Gastroesophageal sphincter (tissue), 4 donors: ENCODE results near the gene PRF1. TPM values are rescaled to one million over a fixed set of nuclear protein-coding genes. Genes with fewer than 3 reads are reported as not detected.

Experiments
- ATAC-seq: fragments of 150-250 bp; one replicate; pipeline ENCODE4 v1.9.1; 2016; ENCODE audit warnings: mild to moderate bottlenecking, moderate library complexity
- H3K27ac ChIP-seq, 4 donors: fragments of 200-600 bp; sonication (generic) in 3 of 4; 1 replicate in 3 of 4; 2 replicates in 1 of 4; pipeline ENCODE4 v1.5.1; 2016 to 2019
- H3K27me3 ChIP-seq: fragments of 200-600 bp; sonication (generic); one replicate; pipeline ENCODE4 v1.5.1; 2019
- H3K36me3 ChIP-seq, 2 donors: fragments of 200-600 bp; sonication (generic); one replicate each; pipeline ENCODE4 v1.5.1; 2019; ENCODE audit warnings: control low read depth in 1 of 2
- H3K4me1 ChIP-seq, 3 donors: fragments of 200-600 bp; sonication (generic); 1 replicate in 2 of 3; 2 replicates in 1 of 3; pipeline ENCODE4 v1.5.1; 2016 to 2019; ENCODE audit warnings: control low read depth in 2 of 3
- H3K4me3 ChIP-seq, 2 donors: fragments of 200-600 bp; sonication (generic); one replicate each; pipeline ENCODE4 v1.5.1; 2019; ENCODE audit warnings: mild to moderate bottlenecking in 1 of 2, moderate library complexity in 1 of 2
- H3K9me3 ChIP-seq, 3 donors: fragments of 200-600 bp; sonication (generic); one replicate each; pipeline ENCODE4 v1.5.1; 2017 to 2019; ENCODE audit warnings: control low read depth in 2 of 3
- CTCF ChIP-seq, 4 experiments: fragments of 200-600 bp in 2 of 4; fragments of 450-650 bp in 2 of 4; sonication (generic) in 1 of 4; IDR thresholded peaks; one replicate each; pipeline ENCODE4 v1.5.1; 2017 to 2019; ENCODE audit warnings: antibody characterized with exemption in 4 of 4, mild to moderate bottlenecking in 2 of 4, moderate library complexity in 2 of 4
- EP300 ChIP-seq: sonication (generic); formaldehyde crosslinking; IDR thresholded peaks from one replicate; pipeline ENCODE4 v1.6.1; 2017; ENCODE audit warnings: antibody characterized with exemption, mild to moderate bottlenecking
- POLR2A ChIP-seq, 2 donors: fragments of 450-650 bp; IDR thresholded peaks; one replicate each; pipeline ENCODE4 v1.6.1; 2017; ENCODE audit warnings: antibody characterized with exemption in 2 of 2, mild to moderate bottlenecking in 2 of 2, moderate library complexity in 1 of 2
- POLR2AphosphoS5 ChIP-seq: sonication (generic); formaldehyde crosslinking; IDR thresholded peaks from one replicate; pipeline ENCODE4 v1.6.1; 2017; ENCODE audit warnings: antibody characterized with exemption
- WGBS, 2 donors: methylation state at CpG; one replicate each; pipeline ENCODE4 v1.1.5; 2018; ENCODE audit warnings: low coverage in 1 of 2; 5-methylcytosine and 5-hydroxymethylcytosine counted together
- total RNA-seq, 4 donors: library from RNA; depleted of rRNA; stranded (reverse); fragments of >200 nt; gene quantifications; one replicate each; pipeline ENCODE4 v1.1.0, GENCODE V29; 2016

PRF1 gene
- 1 to 10 TPM in 2 of 4 donors, under 1 TPM in 1, not detected in 1; 0.96 to 3.9 (median 2.0) TPM for total RNA-seq

GRCh38 chr10:70602665-70603448 is at the start of gene PRF1:
Gene PRF1, minus strand, starts transcription at chr10:70602741. Its CDS starts 1,839 bp downstream, at chr10:70600902.
- Histone ChIP-seq H3K4me1 (no peaks in the 10 kb centered on the region), H3K9me3 (no peaks in the 10 kb centered on the region), H3K27me3 (no peaks in the 10 kb centered on the region), H3K27ac (no peak within 1 kb of the TSS), H3K36me3 (no peaks in the 10 kb centered on the region), H3K4me3 (peak within 1 kb of the TSS in 1 of 2 donors; percentile 14)
- WGBS, 2 donors: 96% methylated on average over 7 of the region's 21 CpGs; no CpG with 5 or more reads in 1 of the 2 donors
- ATAC-seq: peak; percentile 27
- TF ChIP-seq POLR2A (IDR thresholded peaks at IDR 0.05) (no peak), EP300 (no peak), CTCF (IDR thresholded peaks at IDR 0.05) (no peak), POLR2AphosphoS5 (no peak)

- 91 to 100% methylated on average over 1 to 4 of the region's 5 CpGs for WGBS, 2 donors
- H3K4me1 ChIP-seq: peaks cover 0 to 11% (median 0%) of the 10 kb centered on the region in 3 donors
- no peaks in the 10 kb centered on the region for H3K36me3 ChIP-seq
- H3K4me3 ChIP-seq: no peak overlapping the region
- TF ChIP-seq POLR2AphosphoS5 (no peak), POLR2A (IDR thresholded peaks at IDR 0.05) (no peak), CTCF (IDR thresholded peaks at IDR 0.05) (no peak), EP300 (no peak)
- no peak for ATAC-seq
- H3K9me3 ChIP-seq: no peaks in the 10 kb centered on the region
- H3K27ac ChIP-seq: no peak overlapping the region
- H3K27me3 ChIP-seq: no peaks in the 10 kb centered on the region
Measured at GRCh38 chr10:70651661-70652060, 49.1 kb upstream of the PRF1 start.

GRCh38 chr10:70650718-70651117 is 48.2 kb upstream of the PRF1 start:
- no peak for ATAC-seq
- Histone ChIP-seq H3K36me3 (no peaks in the 10 kb centered on the region), H3K4me3 (no peak overlapping the region), H3K27me3 (no peaks in the 10 kb centered on the region), H3K9me3 (no peaks in the 10 kb centered on the region), H3K27ac (no peak overlapping the region), H3K4me1 (peaks cover 0 to 11% (median 0%) of the 10 kb centered on the region in 3 donors)
- WGBS, 2 donors: 90 to 100% methylated on average over 2 to 3 of the region's 3 CpGs
- TF ChIP-seq POLR2A (IDR thresholded peaks at IDR 0.05) (no peak), CTCF (IDR thresholded peaks at IDR 0.05) (no peak), POLR2AphosphoS5 (no peak), EP300 (no peak)

GRCh38 chr10:70650104-70650503 is 47.6 kb upstream of the PRF1 start:
- 100% methylated on average over 1 to 2 of the region's 3 CpGs for WGBS, 2 donors
- no peaks in the 10 kb centered on the region for H3K9me3 ChIP-seq
- TF ChIP-seq CTCF (IDR thresholded peaks at IDR 0.05): no peak
- TF ChIP-seq POLR2AphosphoS5: no peak
- TF ChIP-seq POLR2A (IDR thresholded peaks at IDR 0.05): no peak
- no peak for TF ChIP-seq EP300

GRCh38 chr10:70649526-70649925 is 47.0 kb upstream of the PRF1 start:
- Histone ChIP-seq H3K4me3 (no peak overlapping the region), H3K4me1 (peaks cover 0 to 11% (median 0%) of the 10 kb centered on the region in 3 donors), H3K36me3 (no peaks in the 10 kb centered on the region), H3K27ac (no peak overlapping the region), H3K9me3 (no peaks in the 10 kb centered on the region), H3K27me3 (no peaks in the 10 kb centered on the region)
- ATAC-seq: no peak
- no peak for TF ChIP-seq EP300
- WGBS, 2 donors: 78 to 85% methylated on average over 1 to 3 of the region's 4 CpGs

More at GRCh38 chr10:70650104-70650503, 47.6 kb upstream of the PRF1 start:
- Histone ChIP-seq H3K4me1 (peaks cover 0 to 11% (median 0%) of the 10 kb centered on the region in 3 donors), H3K4me3 (no peak overlapping the region), H3K27me3 (no peaks in the 10 kb centered on the region), H3K36me3 (no peaks in the 10 kb centered on the region), H3K27ac (no peak overlapping the region)
- no peak for ATAC-seq
